Stimulated activated CD8-positive, alpha-beta memory T cell treated with anti-CD3 and anti-CD28 coated beads, Interleukin-7, amount 100 ng/mL, for 24 hours (primary cell): ENCODE measurements around the gene LY86.

ENCODE experiments used
- DNase-seq: peaks from one replicate; pipeline ENCODE4 v3.0.0-alpha.2; 2020; ENCODE audit warnings: low read depth

LY86 gene

DNA sequence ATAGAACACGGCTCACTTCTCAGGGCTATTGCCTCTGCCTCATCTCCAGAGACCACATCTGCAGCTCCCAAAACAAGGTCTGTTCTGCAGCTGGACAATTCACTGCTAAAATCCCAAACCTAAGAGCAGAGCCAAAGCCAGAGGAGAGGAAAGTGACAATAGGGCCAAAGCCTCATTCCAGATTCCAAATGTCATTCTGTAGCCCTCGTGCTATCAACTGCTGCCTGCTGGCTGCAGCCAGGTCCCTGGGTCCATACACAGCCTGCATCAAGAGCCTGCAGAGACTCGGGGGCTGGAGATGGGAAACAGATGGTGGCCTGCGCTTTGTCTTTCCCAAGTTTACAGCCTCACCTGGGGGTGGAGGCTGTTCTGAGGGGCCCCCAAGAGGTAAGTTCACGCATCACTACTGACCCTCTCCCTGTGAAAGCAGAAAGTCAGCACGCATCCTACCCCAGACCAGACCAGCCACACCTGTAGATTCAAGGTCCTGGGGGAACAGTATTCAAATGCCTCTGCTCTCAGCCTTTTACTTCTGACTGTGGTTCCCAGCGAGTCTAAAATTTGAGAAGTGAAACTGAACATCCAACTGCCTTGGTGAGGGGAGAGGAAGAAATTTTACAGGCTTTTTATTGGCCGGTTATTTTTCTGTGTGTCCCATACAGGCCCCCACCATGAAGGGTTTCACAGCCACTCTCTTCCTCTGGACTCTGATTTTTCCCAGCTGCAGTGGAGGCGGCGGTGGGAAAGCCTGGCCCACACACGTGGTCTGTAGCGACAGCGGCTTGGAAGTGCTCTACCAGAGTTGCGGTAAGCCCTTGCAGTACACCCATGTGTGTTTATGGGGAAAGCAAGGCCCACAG lies at the start of gene LY86:
Gene LY86, plus strand, starts transcription at position 657 of the 860 bp plus-strand sequence. Its CDS starts 15 bp downstream, at position 672.
- no peak for DNase-seq

GRCh38 chr6:6539036-6539435 lies 49.5 kb upstream of the LY86 start:
- DNase-seq: no peak

DNA sequence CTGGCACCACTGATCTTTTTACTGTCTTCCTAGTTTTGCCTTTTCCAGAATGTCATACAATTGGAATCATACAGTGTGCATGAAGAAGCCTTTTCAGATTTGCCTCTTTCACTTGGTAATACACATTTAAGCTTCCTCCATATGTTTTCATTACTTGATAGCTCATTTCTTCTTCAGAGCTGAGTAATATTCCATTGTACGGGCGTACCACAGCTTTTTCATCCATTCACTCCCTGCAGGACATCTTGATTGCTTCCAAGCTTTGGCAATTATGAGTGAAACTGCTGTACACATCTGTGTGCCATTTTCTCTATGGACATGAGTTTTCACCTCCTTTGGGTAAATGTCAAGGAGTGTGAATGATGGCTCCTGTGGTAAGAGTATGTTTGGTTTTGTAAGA lies 46.2 kb upstream of the LY86 start:
- DNase-seq: no peak

DNA sequence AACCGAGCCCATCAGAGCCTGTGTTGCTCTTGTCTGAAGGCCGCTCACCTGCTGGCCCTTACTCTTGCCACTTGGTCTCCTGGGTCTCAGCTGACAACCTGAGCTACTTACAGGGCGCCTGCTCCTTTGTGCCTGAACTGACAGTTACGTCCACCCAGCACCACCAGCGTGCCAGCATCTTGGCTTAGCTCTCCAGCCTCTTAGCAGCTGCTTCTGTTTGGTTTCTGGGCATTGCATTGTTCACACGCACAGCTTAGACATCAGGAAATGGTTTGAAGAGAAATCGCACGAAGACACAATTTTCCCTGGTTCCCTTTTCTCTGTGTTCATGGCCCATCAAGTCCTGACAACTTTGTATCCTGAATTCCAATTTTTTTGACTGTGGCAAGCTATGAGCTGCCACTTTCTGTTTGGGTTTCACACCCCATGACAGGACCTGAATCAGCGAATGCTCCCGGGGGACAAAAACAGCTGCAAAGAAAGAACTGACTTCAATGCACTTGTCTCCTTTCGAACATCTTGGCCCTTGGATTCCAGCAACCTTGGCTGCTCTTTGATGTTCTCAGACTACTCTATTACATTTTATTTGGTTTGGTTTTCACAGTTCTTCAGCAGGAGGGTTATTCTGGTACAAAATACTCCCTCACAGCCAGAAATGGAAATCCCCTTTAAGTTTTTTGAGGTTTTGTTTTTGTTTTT lies 45.2 kb upstream of the LY86 start:
- no peak for DNase-seq

GRCh38 chr6:6545616-6546317 lies 42.8 kb upstream of the LY86 start:
- DNase-seq: no peak

- no peak for DNase-seq
These were observed 42.0 kb upstream of the LY86 start for GRCh38 chr6:6546318-6547109.

DNA sequence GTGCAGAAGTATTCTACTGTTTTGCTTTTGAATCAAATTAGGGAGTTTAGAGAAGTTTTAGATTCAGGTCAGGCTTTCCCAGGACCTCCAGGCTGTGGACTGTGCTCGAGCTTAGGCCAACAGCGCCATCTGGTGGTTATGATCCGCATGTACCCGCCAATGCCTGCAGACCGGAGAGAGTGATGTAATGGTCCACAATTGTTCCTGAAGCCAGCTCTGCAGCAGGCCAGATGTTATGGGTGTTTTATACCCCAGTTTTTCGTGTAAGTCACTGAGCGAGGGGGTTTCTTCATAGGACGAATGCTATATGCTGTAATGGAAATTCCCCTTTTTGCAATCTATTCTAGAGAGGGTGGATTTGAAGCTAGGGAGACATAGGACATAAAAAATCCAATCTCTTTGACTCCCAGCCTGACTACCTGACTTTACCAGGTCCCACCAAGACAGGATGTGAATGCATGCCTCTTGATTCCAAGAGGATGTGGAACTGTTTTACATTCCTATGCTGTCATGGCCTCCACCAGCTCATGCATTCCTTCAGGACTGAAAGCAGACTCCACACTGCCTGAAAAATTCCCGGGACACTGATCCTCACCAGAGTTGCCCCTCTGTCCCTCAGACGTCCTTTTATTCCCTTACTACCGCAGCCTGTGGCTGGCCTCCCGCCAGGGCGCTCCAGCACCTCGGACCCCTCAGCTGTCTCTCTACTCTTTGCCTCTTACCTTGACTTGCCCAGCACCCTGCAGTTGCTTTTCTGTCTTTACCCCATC lies 41.2 kb upstream of the LY86 start:
- peak; percentile 61 for DNase-seq

GRCh38 chr6:6556161-6556737 lies 32.3 kb upstream of the LY86 start:
- no peak for DNase-seq

GRCh38 chr6:6556738-6557503 lies 31.6 kb upstream of the LY86 start:
- DNase-seq: no peak

- no peak for DNase-seq
These were observed 31.0 kb upstream of the LY86 start for GRCh38 chr6:6557504-6557839.

- no peak for DNase-seq
These were observed 30.6 kb upstream of the LY86 start for GRCh38 chr6:6557886-6558285.

GRCh38 chr6:6559994-6560570 lies 28.4 kb upstream of the LY86 start:
- DNase-seq: no peak

DNA sequence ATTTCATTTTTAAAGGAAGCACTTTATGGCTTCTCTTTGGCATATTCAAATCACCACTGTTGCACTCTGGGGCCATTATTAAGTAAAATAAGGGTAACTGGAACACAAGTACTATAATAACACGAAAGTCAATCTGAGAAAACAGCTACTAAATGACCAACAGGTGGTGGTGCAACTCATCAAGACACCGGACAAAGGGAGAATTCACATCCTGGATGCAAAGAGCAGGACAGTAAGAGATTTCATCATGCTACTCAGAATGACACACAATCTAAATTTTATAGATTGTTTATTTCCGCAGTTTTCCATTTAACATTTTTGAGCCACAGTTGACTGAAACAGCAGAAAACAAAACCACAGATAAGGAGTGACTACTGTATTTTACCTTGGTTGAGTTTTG lies 27.6 kb upstream of the LY86 start:
- DNase-seq: no peak

DNA sequence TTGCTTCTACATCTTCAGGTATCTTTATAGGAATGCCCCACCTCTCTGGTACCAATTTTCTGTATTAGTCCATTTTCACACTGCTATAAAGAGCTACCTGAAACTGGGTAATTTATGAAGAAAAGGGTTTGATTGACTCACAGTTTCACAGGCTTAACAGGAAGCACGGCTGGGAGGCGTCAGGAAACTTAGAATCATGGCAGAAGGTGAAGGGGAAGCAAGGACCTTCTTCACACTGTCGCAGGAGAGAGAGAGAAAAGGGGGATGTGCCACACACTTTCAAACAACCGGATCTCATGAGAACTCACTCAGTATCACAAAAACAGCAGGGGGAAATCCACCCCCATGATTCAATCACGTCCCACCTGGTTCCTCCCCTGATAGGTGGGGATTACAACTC lies 24.4 kb upstream of the LY86 start:
- DNase-seq: no peak

DNA sequence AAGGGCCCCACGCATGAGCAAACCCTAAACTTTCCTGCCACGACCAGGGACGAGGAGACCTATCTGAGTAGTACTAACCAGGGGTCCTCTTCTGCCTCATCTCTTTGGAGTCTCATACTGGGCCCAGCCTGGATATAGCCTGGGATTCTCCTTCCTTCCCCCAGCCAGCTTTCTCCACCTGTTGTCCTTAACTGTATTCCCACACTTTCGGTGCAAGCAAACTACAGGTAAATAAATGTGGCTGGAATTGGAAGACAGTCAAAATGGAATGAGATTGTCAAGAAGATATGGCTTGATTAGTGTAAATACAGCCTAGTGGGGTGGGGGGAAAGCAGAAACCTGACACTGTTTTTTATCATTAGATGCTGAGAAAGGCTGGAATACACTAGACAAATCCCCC lies 23.5 kb upstream of the LY86 start:
- DNase-seq: no peak

- DNase-seq: no peak
These were observed 23.0 kb upstream of the LY86 start for GRCh38 chr6:6565488-6565887.

- no peak for DNase-seq
These were observed 21.8 kb upstream of the LY86 start for GRCh38 chr6:6566766-6567165.

DNA sequence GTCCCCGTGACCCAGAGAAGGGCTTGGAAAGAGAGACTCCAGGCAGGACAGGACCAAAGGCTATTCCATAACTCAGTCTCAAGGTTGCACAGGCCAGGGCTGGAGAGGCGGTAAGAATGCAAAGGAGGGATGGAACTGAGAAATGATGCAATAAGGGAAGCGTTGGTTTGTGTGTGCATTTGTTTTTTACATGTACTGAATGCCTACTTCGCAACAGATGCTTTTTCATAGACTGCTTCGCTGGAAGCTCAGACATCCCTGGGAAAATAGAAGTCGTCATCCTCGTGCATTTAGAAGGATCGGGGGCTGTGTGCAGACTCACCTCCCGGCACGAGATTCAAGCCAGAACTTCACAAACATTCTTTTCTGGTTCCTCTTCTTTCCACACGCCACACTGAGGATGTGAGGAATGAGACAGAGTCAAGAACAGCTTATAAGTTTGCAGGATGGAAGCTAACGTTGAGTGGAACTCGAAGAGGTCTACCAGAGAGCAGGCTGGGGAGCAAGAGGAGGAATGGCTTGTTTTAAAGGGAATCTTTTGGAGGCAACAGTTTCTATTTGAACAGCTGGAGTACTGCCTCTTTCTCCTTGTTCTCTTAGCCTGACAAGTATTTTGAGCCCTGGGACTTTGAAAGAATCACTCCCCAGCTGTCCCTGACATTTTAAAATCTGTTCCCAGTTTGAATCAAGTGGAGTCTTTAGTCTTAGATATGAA lies 19.3 kb upstream of the LY86 start:
- no peak for DNase-seq

GRCh38 chr6:6569811-6570164 lies 18.7 kb upstream of the LY86 start:
- DNase-seq: no peak
